NCI-H2196 (cell line): Measurements from ENCODE around the gene ZNF764.

Experiments
- DNase-seq: peaks from one replicate; lab custom pipeline; 2025; ENCODE audit not compliant: unreplicated experiment; lab: John Stamatoyannopoulos, UW

Gene ZNF764

GRCh38 chr16:30570636-30571444 is 12.7 kb upstream of the ZNF764 start:
- no peak for DNase-seq

DNA sequence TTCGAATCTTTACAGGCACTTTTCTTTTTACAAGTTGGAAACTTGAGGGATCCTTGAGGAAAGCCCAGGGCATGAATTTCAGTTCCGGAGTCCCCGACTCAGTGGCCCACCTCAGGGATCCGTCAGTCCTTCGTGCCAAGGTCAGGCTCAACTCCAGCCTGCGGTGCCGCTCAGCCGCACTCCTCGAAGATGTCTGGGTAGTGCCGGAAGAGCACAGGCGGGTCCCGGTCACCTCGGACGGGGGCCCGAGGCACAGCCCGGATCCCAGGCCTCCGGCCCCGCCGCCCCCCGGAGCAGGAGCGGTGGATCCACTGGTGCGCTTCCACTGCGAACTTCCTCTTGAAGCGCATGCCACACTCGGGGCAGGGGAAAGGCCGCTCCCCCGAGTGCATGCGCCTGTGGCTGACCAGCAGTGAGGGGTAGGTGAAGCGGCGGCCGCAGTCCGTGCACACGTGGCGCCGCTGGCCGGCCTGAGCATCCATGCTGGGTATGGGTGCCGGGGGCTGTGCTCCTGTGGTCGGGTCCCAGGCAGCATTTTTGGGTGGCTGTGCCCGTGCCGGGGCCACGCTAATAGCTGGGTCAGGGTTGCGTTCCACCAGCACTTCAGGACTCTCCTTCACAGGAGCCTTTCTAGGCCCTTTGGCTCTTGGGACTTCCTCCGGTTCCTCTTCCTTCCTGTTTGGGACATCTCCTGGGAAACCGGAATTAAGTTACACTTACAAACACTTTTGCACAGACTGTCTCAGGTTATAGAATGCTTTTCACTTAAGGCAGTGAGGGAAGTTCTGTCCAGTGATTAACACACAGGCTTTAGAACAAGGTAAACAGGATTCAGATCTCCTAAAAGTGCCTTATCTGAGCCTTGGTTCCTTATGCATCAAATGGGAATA is 11.8 kb upstream of the ZNF764 start:
- DNase-seq = no peak

- DNase-seq = no peak
Measured at GRCh38 chr16:30569281-30569680, 11.1 kb upstream of the ZNF764 start.

GRCh38 chr16:30567991-30568638 is 9.9 kb upstream of the ZNF764 start:
- peak; percentile 74 for DNase-seq

DNA sequence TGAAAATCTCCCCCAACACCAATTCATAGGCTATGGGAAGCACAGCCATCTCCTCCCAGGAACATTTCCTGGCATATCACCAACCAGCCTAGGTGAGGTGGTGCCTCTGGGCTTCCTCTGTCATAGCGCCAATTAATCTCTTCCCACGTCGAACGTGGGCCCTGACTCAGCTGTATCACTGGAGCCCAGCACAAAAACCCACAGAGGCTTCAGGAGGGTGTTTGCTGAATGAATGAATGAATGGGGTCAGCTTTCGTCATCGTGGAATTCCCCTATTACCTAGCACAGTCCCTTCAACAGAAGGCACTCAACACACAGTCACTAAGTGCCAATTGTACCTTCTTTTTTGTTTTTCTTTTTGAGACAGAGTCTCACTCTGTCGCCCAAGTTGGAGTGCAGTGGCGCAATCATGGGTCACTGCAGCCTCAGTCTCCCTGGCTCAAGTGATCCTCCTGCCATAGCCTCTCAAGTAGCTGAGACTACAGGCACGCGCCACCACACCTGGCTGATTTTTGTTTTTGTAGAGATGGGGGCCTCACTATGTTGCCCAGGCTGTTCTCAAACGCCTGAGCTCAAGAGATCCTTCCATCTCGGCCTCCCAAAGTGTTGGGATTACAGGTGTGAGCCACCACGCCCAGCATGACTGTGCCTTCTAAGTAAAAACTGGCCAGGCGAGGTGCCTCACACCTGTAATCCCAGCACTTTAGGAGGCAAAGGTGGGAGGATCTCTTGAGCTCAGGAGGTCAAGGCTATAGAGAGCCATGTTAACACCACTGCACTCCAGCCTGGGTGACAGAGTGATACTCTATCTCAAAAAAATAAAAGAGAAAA is 9.2 kb upstream of the ZNF764 start:
- DNase-seq = no peak

DNA sequence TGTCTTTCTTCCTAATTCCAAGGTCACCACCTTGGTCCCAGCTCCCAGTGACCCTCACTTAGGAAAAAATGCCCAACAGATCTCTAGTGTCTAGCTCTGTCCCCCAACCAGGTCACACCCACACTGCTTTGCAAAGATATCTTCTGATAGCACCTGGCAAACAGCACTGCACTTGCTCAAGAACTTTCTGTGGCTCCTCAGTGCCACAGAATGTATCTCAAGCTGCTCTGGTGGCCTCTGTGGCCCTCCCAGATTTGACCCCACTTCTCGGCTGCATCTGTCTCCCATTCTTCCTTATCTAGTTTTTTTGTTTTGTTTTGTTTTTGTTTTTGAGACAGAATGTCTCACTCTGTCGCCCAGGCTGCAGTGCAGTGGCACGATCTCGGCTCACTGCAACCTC is 8.4 kb upstream of the ZNF764 start:
- DNase-seq = no peak

GRCh38 chr16:30565984-30566383 is 7.8 kb upstream of the ZNF764 start:
- DNase-seq = no peak

DNA sequence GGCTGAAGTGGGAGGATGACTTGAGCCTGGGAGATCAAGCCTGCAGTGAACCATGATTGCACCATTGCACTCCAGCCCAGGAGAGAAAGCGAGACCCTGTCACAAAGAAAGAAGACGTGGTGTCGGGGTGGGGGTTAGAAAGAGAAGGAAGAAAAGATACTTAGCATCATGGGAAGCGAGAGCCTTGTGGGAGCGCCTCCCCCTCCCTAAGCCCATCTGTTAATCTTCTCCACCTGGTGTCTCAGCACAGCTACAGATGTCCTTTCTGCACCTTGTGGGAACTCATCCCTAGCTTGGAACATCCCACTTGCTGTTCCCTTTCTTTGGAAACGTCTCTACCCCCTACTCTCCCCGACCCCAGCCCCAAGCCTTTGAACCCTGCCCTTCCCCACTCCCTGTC is 7.4 kb upstream of the ZNF764 start:
- DNase-seq = no peak

- DNase-seq = no peak
Measured at GRCh38 chr16:30562021-30562420, 3.8 kb upstream of the ZNF764 start.

DNA sequence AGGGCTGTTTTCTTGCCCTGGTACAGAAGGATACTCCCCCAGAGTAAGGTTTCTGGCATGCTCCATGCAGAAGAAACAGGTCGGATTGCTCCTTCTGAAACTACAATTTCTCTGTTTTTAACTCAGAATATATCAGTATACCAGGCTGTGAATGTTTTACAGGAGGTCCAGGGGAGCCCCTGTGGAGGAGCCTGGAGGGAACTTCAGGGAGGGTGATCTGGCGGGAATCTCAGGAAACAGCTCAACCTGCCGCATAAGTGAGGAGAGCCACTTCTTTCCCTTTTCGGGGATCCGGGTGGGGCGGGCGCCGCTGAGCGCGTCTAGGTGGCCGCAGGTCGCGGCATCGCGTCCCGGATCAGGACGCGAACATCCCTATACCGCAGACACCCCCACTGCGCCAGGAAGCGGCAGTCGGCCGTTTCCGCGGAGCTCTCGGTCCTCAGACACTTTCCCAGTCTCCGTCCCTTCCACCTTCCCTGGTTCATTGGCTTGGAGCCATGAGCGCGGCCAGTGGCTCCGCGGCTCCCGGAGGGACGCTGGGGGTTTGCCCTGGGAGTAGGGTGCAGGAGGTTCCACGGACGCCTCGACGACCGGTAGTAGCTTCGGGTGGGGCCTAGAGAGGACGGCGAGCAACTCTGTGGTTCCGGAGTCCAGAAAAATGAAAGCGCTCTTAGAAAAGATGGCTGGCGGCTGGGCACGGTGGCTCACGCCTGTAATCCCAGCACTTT is 3.1 kb upstream of the ZNF764 start:
- no peak for DNase-seq

DNA sequence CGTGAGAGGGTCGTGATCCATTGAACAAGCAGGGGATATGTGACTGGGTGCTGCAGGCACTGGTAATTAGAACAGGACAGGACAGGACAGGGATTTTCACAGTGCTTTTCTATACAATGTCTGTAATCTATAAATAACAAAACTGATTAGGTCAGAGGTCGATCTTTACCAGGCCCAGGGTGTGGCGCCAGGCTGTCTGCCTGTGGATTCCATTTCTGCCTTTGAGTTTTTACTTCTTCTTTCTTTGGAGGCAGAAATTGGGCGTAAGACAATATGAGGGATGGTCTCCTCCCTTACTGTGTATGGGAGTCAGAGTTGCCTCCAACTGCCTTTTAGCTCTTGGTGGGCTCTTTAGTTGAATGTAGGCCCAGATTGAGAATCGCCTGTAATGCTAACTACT is 1.5 kb upstream of the ZNF764 start:
- DNase-seq = no peak

DNA sequence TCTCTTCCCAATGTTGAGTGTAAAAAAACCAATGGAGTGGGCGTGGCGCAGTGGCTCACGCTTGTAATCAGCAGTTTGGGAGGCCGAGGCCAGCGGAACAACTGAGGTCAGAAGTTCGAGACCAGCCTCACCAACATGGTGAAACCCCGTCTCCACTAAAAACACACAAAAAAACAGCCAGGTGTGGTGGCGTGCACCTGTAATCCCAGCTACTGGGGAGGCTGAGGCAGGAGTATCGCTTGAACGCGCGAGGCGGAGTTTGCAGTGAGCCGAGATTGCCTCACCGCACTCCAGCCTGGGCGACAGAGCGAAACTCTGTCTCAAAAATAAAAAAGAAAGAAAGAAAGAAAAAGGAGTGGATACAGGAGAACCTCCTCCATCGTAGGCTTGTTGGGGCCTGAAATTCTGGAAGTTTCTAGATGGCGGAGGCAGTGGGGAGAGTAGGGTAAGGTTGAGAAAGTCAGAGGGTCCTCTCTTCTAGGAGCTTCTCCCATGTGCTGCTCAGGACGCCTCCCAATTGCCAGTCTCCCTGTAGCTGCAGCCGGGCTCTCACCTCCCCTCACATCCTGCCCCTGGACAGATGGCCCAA is 709 bp upstream of the ZNF764 start:
- DNase-seq = no peak

DNA sequence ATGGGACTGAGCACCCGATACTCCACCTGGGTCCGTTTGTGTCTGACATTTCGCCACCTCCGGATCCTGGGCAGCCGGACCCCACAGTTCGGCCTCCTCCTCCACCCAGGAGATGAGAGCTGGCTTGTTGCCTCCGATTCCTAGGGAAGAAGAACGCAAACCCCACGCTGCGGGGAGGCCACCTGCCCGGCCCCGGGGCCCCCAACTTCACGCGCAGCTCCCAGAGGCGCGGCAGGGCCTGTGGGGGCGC is 542 bp downstream of the ZNF764 start:
- no peak for DNase-seq

- no peak for DNase-seq
Measured at GRCh38 chr16:30556125-30556473, 2.1 kb downstream of the ZNF764 start.

DNA sequence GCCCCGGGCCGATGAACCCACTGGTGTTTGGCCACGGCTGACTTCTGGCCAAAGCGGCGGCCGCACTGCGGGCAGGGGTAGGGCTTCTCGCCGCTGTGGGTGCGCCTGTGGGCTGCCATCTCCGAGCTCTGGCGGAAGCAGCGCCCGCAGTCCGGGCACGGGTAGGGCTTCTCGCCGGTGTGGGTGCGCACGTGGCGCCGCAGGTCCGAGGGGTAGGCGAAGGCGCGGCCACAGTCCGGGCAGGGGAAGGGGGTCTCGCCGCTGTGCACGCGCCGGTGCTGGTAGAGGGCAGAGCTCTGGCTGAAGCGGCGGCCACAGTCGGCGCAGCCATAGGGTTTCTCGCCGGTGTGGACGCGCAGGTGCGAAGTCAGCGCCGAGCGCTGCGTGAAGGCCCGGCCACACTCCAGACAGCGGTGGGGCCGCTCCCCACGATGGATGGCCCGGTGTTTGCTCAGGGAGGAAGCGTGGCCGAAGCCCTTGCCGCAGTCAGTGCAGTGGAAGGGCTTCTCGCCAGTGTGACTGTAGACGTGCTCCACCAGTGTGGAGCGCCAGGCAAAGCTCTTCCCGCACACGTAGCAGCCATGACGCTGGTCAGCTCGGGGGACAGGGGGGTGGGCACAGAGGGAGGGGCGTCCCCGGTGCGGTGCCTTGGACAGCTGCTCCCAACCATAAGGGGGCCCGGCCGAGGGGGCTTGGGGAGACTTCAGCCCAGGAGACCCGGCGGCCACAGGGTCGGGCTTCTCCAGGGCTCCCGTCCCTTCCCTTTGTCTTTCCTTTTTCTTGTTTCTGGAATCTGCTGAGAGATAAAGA is 2.7 kb downstream of the ZNF764 start:
- DNase-seq = no peak

- DNase-seq = no peak
Measured at GRCh38 chr16:30554557-30555314, 3.4 kb downstream of the ZNF764 start.

- DNase-seq = no peak
Measured at GRCh38 chr16:30553393-30553899, 4.7 kb downstream of the ZNF764 start.

- DNase-seq = no peak
Measured at GRCh38 chr16:30552956-30553355, 5.2 kb downstream of the ZNF764 start.
